SH-SY5Y (cell line): ENCODE results near the gene ABCA4.

Experiments
- GATA2 ChIP-seq: IDR thresholded peaks from 2 replicates; pipeline ENCODE4 v1.6.1; 2011; ENCODE audit warnings: mild to moderate bottlenecking, low read depth, low read length
- GATA3 ChIP-seq: IDR thresholded peaks from 2 replicates; pipeline ENCODE4 v1.6.1; 2011; ENCODE audit warnings: low read depth, mild to moderate bottlenecking, low read length, moderate library complexity

GRCh38 chr1:94056171-94056570 lies 64.8 kb downstream of the ABCA4 start:
- no peak for TF ChIP-seq GATA2
- TF ChIP-seq GATA3 = no peak
